HepG2 (cell line): ENCODE measurements around the gene C7orf57. TPM values are rescaled to one million over a fixed set of nuclear protein-coding genes. Genes with fewer than 3 reads are reported as not detected.
A peak's percentile ranks its signal among the peaks of the same experiment; 100 is the strongest.

ENCODE experiments used
- ARHGAP35 ChIP-seq: sonication (generic); formaldehyde crosslinking; IDR thresholded peaks from 2 replicates; pipeline ENCODE4 v1.9.0; 2022; ENCODE audit warnings: mild to moderate bottlenecking, inconsistent platforms, moderate library complexity, missing genetic modification reagents, borderline replicate concordance
- BCL3 ChIP-seq: sonication (generic); formaldehyde crosslinking; IDR thresholded peaks from 2 replicates; pipeline ENCODE4 v1.5.1; 2020; ENCODE audit warnings: mild to moderate bottlenecking, missing genetic modification reagents, moderate library complexity
- CHCHD3 ChIP-seq: sonication (generic); formaldehyde crosslinking; IDR thresholded peaks from 2 replicates; pipeline ENCODE4 v1.8.0; 2022; ENCODE audit warnings: mild to moderate bottlenecking, missing genetic modification reagents, moderate library complexity
- IKZF4 ChIP-seq: sonication (generic); formaldehyde crosslinking; IDR thresholded peaks from 2 replicates; pipeline ENCODE4 v1.5.1; 2020; ENCODE audit warnings: borderline replicate concordance, mild to moderate bottlenecking, low read depth, missing genetic modification reagents; ENCODE audit errors: not compliant biosample characterization
- MAZ ChIP-seq, 2 experiments: sonication (generic) in 1 of 2; formaldehyde crosslinking in 1 of 2; IDR thresholded peaks; 2 replicates each; pipeline versions ENCODE4 v1.5.0 to v1.6.1; 2012 to 2020; ENCODE audit warnings: low read depth in 2 of 2, mild to moderate bottlenecking in 2 of 2, borderline replicate concordance in 1 of 2, improper control_type of control experiment in 1 of 2, low read length in 1 of 2, missing genetic modification reagents in 1 of 2, moderate library complexity in 1 of 2
- MBD4 ChIP-seq: IDR thresholded peaks from 2 replicates; pipeline ENCODE4 v1.6.1; 2012; ENCODE audit warnings: low read length, inconsistent platforms, borderline replicate concordance
- MBNL3 ChIP-seq: fragments of 250-450 bp; sonication (Bioruptor Pico); conservative IDR thresholded peaks from 2 replicates; pipeline ENCODE4 v1.8.0; 2022; ENCODE audit warnings: mild to moderate bottlenecking, inconsistent platforms
- MED1 ChIP-seq: sonication (generic); formaldehyde crosslinking; IDR thresholded peaks from 2 replicates; pipeline ENCODE4 v1.4.0; 2020; ENCODE audit warnings: missing genetic modification reagents
- MEIS1 ChIP-seq: sonication (generic); formaldehyde crosslinking; IDR thresholded peaks from 2 replicates; pipeline ENCODE4 v1.9.0; 2021; ENCODE audit warnings: mild to moderate bottlenecking, missing genetic modification reagents, moderate library complexity, borderline replicate concordance
- SRSF4 ChIP-seq: fragments of 200-400 bp; formaldehyde crosslinking; IDR thresholded peaks from one replicate; pipeline ENCODE4 v1.6.1; 2018; ENCODE audit warnings: mild to moderate bottlenecking, low read depth, low read length, moderate library complexity; ENCODE audit not compliant: poor library complexity, severe bottlenecking
- SRY ChIP-seq: sonication (generic); formaldehyde crosslinking; IDR thresholded peaks from 2 replicates; pipeline ENCODE4 v1.8.0; 2022; ENCODE audit warnings: mild to moderate bottlenecking, missing genetic modification reagents
- STAG1 ChIP-seq: sonication (generic); formaldehyde crosslinking; IDR thresholded peaks from 2 replicates; pipeline ENCODE4 v1.4.0; 2020; ENCODE audit warnings: missing genetic modification reagents
- TOE1 ChIP-seq: sonication (generic); formaldehyde crosslinking; IDR thresholded peaks from 2 replicates; pipeline ENCODE4 v1.4.0; 2020; ENCODE audit warnings: mild to moderate bottlenecking, missing genetic modification reagents
- ZBTB8A ChIP-seq: sonication (generic); formaldehyde crosslinking; IDR thresholded peaks from 2 replicates; pipeline ENCODE4 v1.4.0; 2020; ENCODE audit warnings: mild to moderate bottlenecking, low read depth, missing genetic modification reagents, borderline replicate concordance
- ZFX ChIP-seq: sonication (generic); formaldehyde crosslinking; IDR thresholded peaks from 2 replicates; pipeline ENCODE4 v1.4.0; 2020; ENCODE audit warnings: mild to moderate bottlenecking, low read depth, missing genetic modification reagents, moderate library complexity
- ZHX2 ChIP-seq, 2 experiments: sonication (generic) in 1 of 2; formaldehyde crosslinking in 1 of 2; IDR thresholded peaks; 2 replicates each; pipeline versions ENCODE4 v1.6.1 to v1.9.0; 2014 to 2022; ENCODE audit warnings: antibody characterized with exemption in 1 of 2, borderline replicate concordance in 1 of 2, inconsistent platforms in 1 of 2, low read depth in 1 of 2, missing genetic modification reagents in 1 of 2
- ZMYM2 ChIP-seq: sonication (generic); formaldehyde crosslinking; IDR thresholded peaks from 2 replicates; pipeline ENCODE4 v1.8.0; 2022; ENCODE audit warnings: mild to moderate bottlenecking, missing genetic modification reagents
- ZNF101 ChIP-seq: sonication (generic); formaldehyde crosslinking; IDR thresholded peaks from 2 replicates; pipeline ENCODE4 v1.4.0; 2020; ENCODE audit warnings: mild to moderate bottlenecking, low read depth, missing genetic modification reagents, borderline replicate concordance
- ZNF136 ChIP-seq: sonication (generic); formaldehyde crosslinking; IDR thresholded peaks from 2 replicates; pipeline ENCODE4 v1.8.1; 2022; ENCODE audit warnings: low read depth, mild to moderate bottlenecking, moderate library complexity, missing genetic modification reagents
- ZNF556 ChIP-seq: sonication (generic); formaldehyde crosslinking; IDR thresholded peaks from 2 replicates; pipeline ENCODE4 v1.4.0; 2020; ENCODE audit warnings: mild to moderate bottlenecking, missing genetic modification reagents, borderline replicate concordance
- ZNF569 ChIP-seq: sonication (generic); formaldehyde crosslinking; IDR thresholded peaks from 2 replicates; pipeline ENCODE4 v1.5.0; 2020; ENCODE audit warnings: mild to moderate bottlenecking, missing genetic modification reagents, moderate library complexity, borderline replicate concordance
- ZSCAN25 ChIP-seq: sonication (generic); formaldehyde crosslinking; IDR thresholded peaks from 2 replicates; pipeline ENCODE4 v1.8.0; 2022; ENCODE audit warnings: mild to moderate bottlenecking, missing genetic modification reagents
- polyA plus RNA-seq, 8 experiments: library from polyadenylated mRNA; depleted of rRNA in 3 of 8; stranded (reverse) in 7 of 8; unstranded in 1 of 8; fragments of >200 nt; fragmentation: Illumina TruSeq in 4 of 8; extraction: Trizol in 4 of 8; gene quantifications; 2 replicates each; pipeline versions ENCODE4 v1.2.1 to v1.2.3, GENCODE V29; 2011 to 2016; ENCODE audit warnings: low read depth in 4 of 8, missing spikeins in 1 of 8, mixed read lengths in 1 of 8; ENCODE audit not compliant: insufficient read depth in 1 of 8
- total RNA-seq, 5 experiments: library from RNA; depleted of rRNA; stranded (reverse); fragments of >200 nt; fragmentation: Illumina TruSeq; extraction: Trizol; gene quantifications; 2 replicates each; pipeline ENCODE4 v1.2.3, GENCODE V29; 2016; ENCODE audit warnings: low read depth in 1 of 5

C7orf57 gene
- total and polyA plus RNA-seq, 2 of the 13 experiments (the other 11 are each of a cell fraction or from before 2014, with no cell fraction given) = not detected

DNA sequence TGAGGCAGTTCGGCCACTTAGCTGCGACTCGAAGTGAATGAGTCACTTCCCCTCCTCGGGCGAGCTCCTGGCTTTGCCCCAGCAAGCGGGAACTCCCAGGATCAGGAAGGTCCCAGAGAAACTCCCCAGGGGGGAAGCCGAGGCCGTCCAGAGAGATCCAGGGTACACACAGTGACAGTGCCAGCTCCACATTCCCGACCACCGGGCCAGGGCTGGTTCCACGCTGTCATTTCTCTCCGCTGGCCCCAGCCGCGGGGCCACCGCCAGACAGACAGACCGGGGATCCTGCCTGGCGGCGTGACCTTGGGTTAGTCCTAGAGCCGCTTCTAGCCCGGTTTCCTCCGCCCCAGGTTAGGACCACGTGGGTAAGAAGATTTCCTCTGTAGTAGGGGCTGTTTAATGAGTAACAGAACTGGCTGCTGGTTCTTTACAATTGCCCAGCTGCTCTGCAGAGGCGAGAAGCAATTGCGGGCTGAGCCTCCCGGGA is 53.3 kb downstream of the C7orf57 start (continued):
- peak; percentile 68; the same call in 1 of the 2 replicates for TF ChIP-seq MEIS1 (CRISPR knock-in tag)
- TF ChIP-seq ARHGAP35 (CRISPR knock-in tag) = no peak
- no peak for TF ChIP-seq ZMYM2 (CRISPR knock-in tag)
- TF ChIP-seq MED1 (CRISPR knock-in tag) = peak; percentile 54
- no peak for TF ChIP-seq IKZF4
- TF ChIP-seq ZFX = peak; percentile 30; the same call in 1 of the 2 replicates
- no peak for TF ChIP-seq CHCHD3 (CRISPR knock-in tag)
- no peak for TF ChIP-seq MBD4
- no peak for TF ChIP-seq SRSF4
- no peak for TF ChIP-seq ZNF136
- TF ChIP-seq ZBTB8A (CRISPR knock-in tag) = peak; percentile 61; the same call in 1 of the 2 replicates
- TF ChIP-seq MAZ (IDR thresholded peaks at IDR 0.05; ENCODE audit: borderline replicate concordance, low read depth, low read length) = 0 out of 2 replicates have a peak, but pooled peaks have one; percentile 19
- TF ChIP-seq MAZ (CRISPR knock-in tag; IDR thresholded peaks at IDR 0.05; ENCODE audit: low read depth) = no peak; the same call in none of the 2 replicates
- no peak for TF ChIP-seq ZNF569 (CRISPR knock-in tag)
- TF ChIP-seq ZSCAN25 (CRISPR knock-in tag) = no peak
- peak; percentile 65; the same call in 1 of the 2 replicates for TF ChIP-seq ZNF556 (CRISPR knock-in tag)
- TF ChIP-seq STAG1 = no peak
- no peak for TF ChIP-seq ZHX2 (IDR thresholded peaks at IDR 0.05; ENCODE audit: low read depth)
- no peak for TF ChIP-seq ZHX2 (CRISPR knock-in tag; IDR thresholded peaks at IDR 0.05; ENCODE audit: borderline replicate concordance)
- TF ChIP-seq MBNL3 (CRISPR knock-in tag) = no peak
- no peak; the same call in 1 of the 2 replicates for TF ChIP-seq SRY
- TF ChIP-seq TOE1 (CRISPR knock-in tag) = no peak
- no peak; the same call in 1 of the 2 replicates for TF ChIP-seq BCL3 (CRISPR knock-in tag)
- no peak for TF ChIP-seq ZNF101
